ENCODE data around the gene MYLK2. TPM values are rescaled to one million over a fixed set of nuclear protein-coding genes. Genes with fewer than 3 reads are reported as not detected.

Gene MYLK2
- total RNA-seq, 1 experiment from 2014 or later: 0.74 TPM

DNA sequence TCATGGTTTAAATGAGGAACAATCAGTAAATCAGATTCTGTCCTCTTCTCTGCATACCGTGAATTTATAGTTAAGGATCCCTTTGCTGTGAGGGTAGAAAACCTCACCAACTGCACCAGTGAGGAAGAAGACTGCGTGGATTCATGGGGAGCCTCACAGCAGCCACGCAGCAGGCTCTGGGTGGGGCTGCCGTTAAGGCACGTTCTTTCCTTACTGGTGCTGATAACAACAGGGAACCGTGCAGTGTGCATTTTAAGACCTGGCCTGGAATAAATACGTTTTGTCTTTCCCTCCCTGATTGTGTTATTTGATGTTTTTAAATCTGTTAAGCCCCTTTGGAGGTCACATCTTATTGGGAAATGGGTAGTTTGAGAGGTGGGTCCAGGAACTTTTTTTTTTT is 17.6 kb upstream of the MYLK2 start:
- no peak overlapping the region for H3K14ac ChIP-seq (ENCODE audit: insufficient read depth, low read length)
- H3K4me1 ChIP-seq (ENCODE audit: insufficient read depth, low read length): no peaks in the 10 kb centered on the region
- H3K9me3 ChIP-seq (ENCODE audit: control insufficient read depth, low read depth, low read length): no peaks in the 10 kb centered on the region
- Mint-ChIP-seq H3K4me3 (no peak overlapping the region), H3K36me3 (ENCODE audit: insufficient read depth in 1 of 3, low read depth in 3 of 3) (peaks cover 29 to 86% (median 72%) of the 10 kb centered on the region in 3 experiments; a peak in 6 of 7 replicates), H3K27ac (no peak overlapping the region), H3K4me1 (no peaks in the 10 kb centered on the region), H3K9me3 (no peaks in the 10 kb centered on the region; a peak in 1 of 5 replicates), H3K27me3 (ENCODE audit: low read depth) (no peaks in the 10 kb centered on the region)
- no peak overlapping the region for H2BK20ac ChIP-seq (ENCODE audit: low read depth, low read length, poor library complexity, severe bottlenecking)
- no peak overlapping the region for H2BK12ac ChIP-seq (ENCODE audit: insufficient read length, low read depth, low read length)
- no peaks in the 10 kb centered on the region for H3K27me3 ChIP-seq (ENCODE audit: insufficient read depth, low read length)
- H3K18ac ChIP-seq (ENCODE audit: insufficient read length, low read depth, low read length): no peak overlapping the region
- no peak overlapping the region for H3K4me2 ChIP-seq (ENCODE audit: insufficient read depth, insufficient read length, low read length)
- H4K8ac ChIP-seq (replicated peaks; ENCODE audit: insufficient read length, low read depth, low read length): no peak overlapping the region
- no peak overlapping the region for H3K27ac ChIP-seq (ENCODE audit: insufficient read length, low read depth, low read length)
- H3K23me2 ChIP-seq (ENCODE audit: insufficient read length, low read depth, low read length, poor library complexity, severe bottlenecking): peaks cover 3% of the 10 kb centered on the region
- no peak overlapping the region for H3K56ac ChIP-seq (ENCODE audit: insufficient read length, low read depth, low read length)
- no peaks in the 10 kb centered on the region for H3K79me1 ChIP-seq (ENCODE audit: insufficient read depth, low read depth, low read length, poor library complexity, severe bottlenecking)
- WGBS (ENCODE audit: extremely low coverage, insufficient read length, low lambda C conversion rate): no CpG with 5 or more reads among the region's 7 CpGs
- no peak overlapping the region for H3T11ph ChIP-seq (ENCODE audit: low read length)
- H2BK120ac ChIP-seq (ENCODE audit: low read depth, low read length, poor library complexity, severe bottlenecking): no peak overlapping the region
- TF ChIP-seq, protein P1, sequence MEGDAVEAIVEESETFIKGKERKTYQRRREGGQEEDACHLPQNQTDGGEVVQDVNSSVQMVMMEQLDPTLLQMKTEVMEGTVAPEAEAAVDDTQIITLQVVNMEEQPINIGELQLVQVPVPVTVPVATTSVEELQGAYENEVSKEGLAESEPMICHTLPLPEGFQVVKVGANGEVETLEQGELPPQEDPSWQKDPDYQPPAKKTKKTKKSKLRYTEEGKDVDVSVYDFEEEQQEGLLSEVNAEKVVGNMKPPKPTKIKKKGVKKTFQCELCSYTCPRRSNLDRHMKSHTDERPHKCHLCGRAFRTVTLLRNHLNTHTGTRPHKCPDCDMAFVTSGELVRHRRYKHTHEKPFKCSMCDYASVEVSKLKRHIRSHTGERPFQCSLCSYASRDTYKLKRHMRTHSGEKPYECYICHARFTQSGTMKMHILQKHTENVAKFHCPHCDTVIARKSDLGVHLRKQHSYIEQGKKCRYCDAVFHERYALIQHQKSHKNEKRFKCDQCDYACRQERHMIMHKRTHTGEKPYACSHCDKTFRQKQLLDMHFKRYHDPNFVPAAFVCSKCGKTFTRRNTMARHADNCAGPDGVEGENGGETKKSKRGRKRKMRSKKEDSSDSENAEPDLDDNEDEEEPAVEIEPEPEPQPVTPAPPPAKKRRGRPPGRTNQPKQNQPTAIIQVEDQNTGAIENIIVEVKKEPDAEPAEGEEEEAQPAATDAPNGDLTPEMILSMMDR (conservative IDR thresholded peaks at IDR 0.05): no peak
- H3K79me2 ChIP-seq (ENCODE audit: insufficient read depth, low read length): no peaks in the 10 kb centered on the region
- no peak overlapping the region for H2BK5ac ChIP-seq (ENCODE audit: insufficient read length, low read length)
- no peak overlapping the region for H3K9ac ChIP-seq (ENCODE audit: extremely low read depth, insufficient read length, low read length)
- no peak overlapping the region for H4K91ac ChIP-seq (ENCODE audit: insufficient read length, low read depth, low read length)
- DNase-seq: no peak
- H2AK5ac ChIP-seq (ENCODE audit: insufficient read length, low read length): no peak overlapping the region
- H4K5ac ChIP-seq (ENCODE audit: insufficient read length, low read depth, low read length): no peak overlapping the region
- no peak overlapping the region for H3K4ac ChIP-seq (ENCODE audit: low read depth, low read length)
- no peak overlapping the region for H2AFZ ChIP-seq (ENCODE audit: low read length)
- no peak overlapping the region for H2BK15ac ChIP-seq (ENCODE audit: low read depth, low read length)
- H4K20me1 ChIP-seq (ENCODE audit: control insufficient read depth, insufficient read depth, insufficient read length): no peaks in the 10 kb centered on the region
- H3K23ac ChIP-seq (ENCODE audit: insufficient read length, low read depth, low read length): no peak overlapping the region

Measured in H9 (cell line).